DMS53 treated with DMSO at 0.1 percent for 48 hours (cell line): Measurements from ENCODE around the gene RALGPS1.

Experiments
- DNase-seq: peaks from one replicate; lab custom pipeline; 2025; ENCODE audit not compliant: unreplicated experiment; lab: John Stamatoyannopoulos, UW

Gene RALGPS1

DNA sequence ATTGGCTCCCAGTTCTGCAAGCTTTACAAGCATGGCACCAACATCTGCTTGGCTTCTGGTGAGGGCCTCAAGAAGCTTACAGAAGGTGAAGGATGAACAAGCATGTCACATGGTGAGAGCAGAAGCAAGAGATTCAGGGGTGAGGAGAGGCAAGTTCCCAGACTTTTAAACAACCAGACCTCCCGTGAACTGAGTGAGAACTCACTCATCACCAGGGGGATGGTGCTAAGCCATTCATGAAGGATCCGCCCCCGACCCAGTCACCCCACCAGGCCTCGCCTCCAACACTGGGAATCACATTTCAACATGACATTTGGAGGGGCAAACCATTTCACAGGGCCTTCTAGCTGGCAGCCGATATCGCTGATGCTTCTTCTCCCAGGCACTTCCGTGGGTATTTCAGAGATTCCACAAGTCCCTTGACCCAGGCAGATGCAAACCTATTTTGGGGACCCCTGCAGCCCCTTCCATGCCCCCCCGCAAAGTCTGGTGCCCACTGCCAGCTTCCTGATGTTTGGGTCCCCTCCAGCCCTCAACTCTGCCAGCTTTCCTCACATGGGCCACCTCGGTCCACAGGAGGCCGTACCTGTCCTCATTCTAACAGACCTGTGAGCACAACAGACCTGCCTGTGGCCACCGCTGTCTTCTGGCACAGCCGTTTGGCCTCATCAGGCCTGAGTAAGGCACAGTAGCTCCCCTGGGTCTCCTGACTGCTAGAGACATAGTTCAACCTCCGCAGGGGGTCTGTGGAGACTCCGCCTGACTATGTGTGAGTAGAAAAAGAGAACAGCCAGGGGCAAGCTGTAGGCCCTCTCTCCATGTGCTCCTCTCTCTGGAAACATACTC, 268.5 kb downstream of the RALGPS1 start:
- DNase-seq: no peak

DNA sequence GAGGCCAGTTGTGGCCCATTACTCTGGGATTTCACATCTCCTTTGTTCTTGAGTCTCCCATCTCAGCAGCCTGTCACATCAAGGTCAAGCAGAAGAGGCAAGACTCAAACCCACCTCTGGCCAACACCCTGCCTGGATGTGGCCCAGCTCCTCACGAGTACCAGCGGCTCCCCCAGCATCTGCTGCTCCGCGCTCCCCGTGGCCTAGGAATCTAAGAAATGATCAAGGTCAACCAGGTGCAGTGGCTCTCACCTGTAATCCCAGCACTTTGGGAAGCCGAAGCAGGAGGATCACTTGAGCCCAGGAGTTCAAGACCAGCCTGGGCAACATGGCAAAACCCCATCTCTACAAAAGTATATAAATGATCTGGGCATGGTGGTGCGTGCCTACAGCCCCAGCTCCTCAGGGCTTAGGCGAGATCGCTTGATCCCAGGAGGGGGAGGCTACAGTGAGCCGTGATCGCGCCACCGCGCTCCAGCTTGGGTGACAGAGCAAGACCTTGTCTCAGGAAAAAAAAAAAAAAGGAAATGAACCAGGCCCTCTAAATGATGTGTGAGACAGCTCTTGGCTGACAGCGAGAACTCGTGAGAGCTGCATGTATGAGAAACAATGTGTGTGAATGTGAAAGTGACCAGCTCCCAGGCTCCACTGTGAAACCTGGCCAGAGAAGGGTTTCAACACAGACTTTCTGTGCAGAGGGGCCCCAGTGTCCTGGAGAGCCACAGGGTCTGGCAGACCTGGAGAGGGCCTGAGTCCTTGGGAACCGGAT, 269.4 kb downstream of the RALGPS1 start:
- no peak for DNase-seq

DNA sequence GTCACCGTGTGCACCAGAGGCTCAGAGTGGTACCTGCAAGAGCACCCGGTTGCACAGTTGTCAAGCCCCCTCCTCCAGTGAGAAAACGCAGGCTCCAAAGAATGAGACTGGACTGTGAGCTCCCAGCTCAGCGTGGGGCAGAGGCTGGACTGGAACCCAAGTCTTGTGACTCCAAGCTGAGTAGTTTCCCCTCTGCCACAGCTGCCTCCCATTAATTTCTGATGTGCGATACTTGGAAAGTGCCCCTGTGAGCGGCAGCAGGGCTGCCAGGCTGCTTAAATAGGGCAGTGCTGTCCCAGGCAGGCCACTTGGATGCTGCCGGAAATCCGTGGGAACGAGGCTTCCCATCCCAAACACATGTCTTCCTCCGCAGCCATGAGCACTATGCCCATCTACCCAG, 270.1 kb downstream of the RALGPS1 start:
- DNase-seq: no peak

DNA sequence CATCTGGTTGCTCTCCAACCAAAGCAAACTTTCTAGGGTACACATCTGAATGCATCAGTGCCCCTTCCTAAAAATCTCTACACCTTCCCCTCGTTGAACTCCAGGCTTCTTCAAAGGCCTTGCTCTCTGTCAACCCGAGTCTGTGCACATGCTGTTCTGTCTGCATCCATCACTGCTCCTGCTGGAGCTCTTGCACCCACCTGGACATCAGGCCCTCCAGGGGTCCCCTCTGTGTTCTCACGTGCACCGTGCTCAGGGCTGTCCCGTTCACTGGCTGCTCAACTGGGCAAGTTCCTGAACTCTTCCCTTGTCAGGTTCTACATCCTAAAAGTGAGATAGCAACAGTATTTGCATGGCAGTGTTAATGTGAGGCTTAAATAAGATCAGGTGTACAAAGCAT, 270.6 kb downstream of the RALGPS1 start:
- no peak for DNase-seq

DNA sequence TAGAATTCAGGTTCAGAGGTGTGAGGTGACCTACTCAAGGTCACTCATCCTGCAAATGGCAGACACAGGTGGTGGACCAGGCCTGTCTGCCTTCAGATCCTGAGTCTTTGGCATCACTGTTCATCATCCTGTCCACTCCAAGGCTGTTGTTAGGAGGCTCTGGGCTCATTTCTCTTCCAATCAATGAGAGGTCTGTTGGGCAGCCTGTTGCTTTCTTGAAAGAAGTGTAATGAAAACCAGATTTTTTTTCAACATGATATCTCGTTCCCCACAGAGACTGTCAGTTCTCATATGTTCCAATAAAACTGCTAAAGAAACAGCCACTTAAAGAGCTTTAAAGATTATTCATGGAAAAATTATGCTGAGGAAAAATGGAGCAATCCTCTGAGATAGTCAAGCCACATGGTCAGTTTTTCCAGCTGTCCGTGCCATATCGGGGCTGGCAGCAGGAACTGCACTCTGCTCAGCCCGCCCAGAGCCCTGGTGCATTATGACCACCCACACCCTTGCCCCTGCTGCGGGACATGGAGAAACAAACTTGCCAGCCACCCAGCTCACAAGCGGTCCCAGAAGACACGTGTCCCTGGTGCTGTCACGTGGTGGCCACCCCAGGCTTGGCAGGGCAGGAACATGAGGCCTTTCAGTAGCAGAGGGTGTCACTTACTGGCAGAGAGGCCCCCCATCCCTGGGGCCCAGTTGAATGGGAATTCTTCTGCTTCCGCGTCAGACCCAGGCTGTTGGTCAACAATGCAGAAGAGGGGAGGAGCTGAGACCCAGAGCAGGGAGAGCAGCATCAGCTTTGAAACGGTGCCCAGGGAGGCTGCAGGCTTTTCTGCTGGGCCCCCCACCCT, 271.6 kb downstream of the RALGPS1 start:
- DNase-seq: no peak

DNA sequence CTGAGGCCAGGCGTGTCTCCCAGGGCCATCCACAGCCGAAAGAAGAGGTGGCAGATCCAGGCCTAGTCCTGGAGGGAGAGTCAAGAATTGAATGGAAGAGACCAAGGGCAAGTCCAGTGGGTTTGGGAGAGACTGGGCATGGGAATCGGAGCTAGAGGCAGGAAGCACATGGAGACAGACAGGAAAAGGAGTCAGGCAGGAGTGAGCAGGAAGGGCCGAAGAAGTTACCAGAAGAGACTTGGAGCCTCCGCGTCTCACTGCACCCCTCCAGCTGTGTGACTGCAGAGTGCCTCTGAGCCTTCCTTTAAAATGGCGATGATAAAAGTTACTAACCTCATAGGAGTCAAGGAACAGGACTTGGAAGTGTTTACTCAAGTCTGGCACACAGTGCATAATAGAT, 272.2 kb downstream of the RALGPS1 start:
- no peak for DNase-seq

DNA sequence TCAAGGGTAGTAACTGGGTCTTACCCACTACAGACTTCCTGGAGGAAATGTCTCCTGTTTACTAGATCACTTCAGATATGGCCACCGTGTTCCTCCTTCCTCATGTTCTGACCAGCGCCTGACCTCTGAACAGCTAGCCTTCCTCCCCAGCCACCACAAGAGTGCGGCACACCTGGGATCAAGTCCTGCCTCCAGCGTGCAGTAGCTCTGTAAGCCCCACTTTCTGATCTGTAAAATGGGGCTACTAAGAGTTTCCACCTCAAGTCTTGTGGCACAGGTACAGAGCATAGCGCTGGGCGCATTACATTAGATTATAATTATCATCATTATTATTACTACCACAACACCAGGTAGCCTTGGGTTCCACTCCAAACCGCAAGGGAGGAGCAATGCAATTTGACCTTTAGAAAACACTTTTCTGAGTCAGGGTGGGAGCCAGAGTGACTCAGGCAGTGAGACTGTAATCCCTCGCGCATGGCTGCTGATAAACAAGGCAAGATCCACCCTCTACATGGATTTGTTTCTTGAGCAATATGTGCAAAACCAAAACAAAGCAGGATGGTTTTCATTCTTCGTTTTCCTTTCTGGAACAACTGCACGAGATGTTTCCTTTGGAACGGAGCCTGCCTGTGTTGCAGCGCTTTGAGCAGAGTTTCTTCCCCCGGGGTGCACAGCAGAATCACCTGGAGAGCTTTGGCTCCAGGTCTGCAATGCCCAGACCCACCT, 272.8 kb downstream of the RALGPS1 start:
- DNase-seq: no peak

DNA sequence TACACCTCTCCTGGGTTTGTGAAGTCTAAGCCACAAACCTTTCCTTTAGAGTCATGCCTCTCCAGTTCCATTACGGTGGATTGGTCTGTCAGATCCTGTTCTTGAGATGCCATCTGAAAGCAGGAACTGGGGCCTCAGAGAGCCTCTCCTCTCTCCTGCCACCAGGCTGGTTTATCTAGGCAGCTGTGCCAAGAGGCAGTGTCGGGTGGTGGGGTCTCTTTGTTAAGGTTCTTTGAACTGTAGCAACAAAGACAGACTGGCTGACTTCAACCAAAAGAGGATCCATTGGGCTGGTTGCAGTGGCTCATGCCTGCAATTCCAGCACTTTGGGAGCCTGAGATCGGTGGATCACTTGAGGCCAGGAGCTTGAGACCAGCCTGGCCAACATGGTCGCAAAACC, 273.8 kb downstream of the RALGPS1 start:
- DNase-seq: no peak

DNA sequence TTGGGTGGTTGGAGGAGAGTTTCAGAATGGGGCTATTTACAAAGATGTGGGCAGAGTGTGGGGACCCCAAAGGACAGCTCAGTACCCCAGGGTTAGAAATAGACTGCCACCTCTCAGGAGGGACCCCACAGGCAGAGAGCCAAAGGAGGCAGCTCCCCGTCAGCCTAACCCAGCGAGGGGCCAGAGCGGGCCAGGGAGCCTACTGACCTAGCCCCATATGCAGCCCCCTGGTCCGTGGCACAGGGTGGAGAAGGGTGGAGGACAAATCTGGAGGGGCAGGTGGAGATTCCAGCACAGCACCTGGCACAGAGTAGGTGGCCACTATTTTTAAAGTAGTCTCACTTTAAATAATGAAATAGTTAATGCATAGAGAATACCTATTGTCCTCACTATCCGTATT, 275.0 kb downstream of the RALGPS1 start:
- no peak for DNase-seq

DNA sequence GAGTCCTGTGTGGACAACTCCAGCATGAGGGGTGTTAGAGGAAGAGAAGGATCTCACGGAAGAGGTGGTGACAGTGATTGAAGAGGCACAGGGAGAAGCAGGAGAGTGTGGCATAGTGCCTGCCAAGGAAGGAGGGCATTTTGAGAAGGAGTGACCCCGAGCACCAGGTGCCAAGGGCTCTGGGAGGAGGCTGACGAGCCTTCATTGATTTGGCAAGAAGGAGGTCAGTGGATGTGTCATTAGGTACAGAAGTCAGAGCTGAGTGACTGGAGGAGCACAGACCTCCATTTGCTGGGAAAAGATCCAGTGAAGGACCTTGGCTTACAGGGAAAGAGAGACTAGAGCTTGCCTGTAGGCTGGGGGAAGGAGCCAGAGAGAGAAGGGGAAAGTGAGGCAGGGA, 278.2 kb downstream of the RALGPS1 start:
- no peak for DNase-seq

DNA sequence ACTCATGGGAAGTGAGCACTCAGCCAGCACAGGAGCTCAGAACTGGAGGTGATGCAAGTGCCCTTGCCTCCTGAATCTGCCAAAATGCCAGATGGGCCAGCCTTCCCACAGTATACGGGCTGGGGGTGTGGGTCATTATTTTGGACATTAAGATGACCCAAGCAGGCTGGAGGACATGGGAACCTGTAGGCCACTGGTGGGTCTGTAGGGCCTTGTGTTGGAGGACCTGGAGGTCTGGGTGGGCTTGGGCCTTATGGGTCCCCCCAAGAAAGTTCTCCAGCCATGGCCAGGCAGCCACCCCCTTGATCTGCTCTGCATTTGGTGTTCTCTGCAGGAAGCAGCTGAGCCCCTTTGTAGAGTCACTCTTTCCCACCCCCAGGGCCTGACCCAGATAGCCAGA, 278.9 kb downstream of the RALGPS1 start:
- DNase-seq: no peak

DNA sequence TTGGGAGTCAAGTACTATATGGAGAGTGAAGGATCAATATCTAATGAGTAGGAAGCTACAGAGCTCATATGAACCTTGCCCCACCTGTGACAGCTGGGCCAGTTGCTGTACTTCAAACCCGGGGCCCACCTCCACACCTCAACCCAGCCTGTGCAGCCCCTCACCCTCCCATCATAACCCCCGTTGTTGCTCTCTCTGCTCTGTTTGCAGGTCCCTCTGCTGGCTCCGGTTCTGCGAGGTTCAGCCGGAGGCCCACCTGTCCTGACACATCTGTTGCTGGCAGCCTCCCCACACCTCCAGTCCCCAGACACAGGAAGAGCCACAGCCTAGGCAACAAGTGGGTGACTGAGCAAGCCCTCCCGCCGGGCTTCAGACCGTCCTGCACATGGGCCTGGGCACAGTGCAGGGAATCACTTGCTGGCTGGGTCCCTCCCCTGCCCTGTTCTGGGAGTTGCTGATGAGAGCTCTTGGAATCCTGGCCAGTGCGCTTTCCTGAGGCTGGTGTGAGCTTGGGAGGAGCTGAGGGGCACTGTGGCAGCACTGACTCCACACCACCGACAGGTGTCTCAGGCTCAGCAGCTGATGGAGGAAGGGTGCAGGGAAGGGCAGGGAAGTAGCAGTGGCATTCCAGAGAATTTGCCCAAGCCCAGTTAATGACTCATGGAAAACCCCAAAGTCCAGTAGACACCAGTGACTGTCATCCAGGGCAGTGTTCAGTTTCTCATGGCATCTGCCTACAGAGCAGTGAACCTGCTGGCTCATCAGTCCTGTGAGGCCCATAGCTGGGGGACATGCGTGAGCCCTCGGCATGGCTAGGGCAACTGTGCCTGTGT, 280.5 kb downstream of the RALGPS1 start:
- DNase-seq: no peak

DNA sequence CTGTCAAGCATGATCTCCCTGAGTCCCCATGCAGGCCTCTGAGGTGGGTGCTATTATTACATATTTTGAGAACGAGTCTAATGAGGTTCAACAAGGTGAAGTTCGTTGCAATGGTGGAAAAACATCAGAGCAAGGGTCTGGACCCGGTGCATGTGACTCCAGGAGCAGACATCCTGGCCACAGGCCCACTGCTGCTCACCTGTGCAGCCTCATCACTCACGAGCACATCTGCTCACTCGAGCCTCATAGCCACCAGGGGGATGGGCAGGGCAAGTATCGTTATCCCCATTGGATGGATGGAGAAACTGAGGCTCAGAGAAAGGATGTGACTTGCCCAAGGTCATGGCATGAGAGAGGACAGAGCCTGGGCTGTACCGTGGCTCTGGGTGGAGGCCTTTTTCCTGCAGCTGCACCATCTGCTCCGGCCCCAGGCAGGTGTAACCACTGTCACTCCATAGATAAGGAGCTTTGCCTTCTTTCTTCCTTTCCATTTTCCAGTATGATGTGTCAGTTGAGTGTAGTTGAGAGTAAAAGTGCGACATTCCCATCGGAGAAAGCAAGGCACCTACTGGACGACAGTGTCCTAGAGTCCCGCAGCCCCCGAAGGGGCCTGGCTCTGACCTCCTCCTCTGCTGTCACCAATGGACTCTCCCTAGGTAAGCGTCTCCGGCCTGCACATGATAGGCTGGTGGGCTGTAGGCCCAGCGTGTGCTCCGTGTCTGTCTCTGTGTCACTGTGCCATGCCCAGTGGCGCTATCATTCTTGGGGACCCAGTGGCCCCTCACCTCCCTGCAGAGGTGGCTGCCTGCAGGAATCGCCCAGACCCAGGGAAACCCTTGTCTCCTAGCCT, 281.6 kb downstream of the RALGPS1 start:
- DNase-seq: no peak

DNA sequence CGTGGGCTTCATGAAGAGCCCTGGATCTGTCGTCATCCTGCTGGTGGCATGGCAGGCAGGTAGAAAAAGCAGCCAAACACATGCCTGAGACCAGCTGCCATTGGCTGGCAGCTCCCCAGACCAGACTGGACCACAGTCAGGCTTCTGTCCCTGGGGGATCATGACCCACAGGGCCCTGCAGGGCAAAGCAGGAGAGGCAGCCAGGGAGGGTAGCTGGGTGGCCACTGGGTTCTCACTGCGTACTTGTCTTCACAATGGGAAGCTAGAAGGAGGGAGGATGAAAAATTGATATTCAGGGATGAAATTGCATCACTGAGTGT, 282.2 kb downstream of the RALGPS1 start:
- DNase-seq: no peak

DNA sequence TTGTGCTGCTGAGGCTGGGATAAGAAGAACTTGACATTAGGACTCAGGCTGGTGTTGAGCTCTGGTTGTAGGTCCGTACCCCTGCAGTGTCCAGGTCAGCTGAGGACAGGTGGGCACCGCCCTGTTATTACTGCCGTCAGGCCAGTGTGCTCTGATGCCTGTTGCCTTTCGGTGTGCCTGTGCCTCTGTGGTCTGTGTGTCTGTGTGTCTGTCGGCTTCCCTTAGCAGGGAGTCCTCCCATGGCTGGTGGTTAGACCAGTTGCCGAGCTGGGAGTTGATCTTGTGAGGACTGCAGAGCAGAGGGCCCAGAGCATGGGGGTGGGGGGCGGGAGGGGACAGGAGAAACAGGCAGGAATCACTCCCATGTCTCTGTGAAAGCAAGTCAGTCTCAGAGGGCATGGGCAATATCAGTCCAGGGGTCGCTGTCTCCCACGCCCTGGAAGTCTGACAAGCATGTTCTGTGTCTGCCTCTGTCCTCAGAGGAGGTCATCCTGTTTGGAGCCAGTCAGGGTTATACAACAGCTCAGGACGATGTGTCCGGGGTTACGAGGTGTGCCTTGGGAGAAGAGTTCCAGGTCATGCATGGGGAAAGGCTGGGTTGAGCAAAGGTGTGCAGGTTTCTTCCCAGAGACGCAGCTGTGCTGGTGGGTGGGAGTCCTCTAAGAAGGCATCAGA, 282.7 kb downstream of the RALGPS1 start:
- DNase-seq: no peak

DNA sequence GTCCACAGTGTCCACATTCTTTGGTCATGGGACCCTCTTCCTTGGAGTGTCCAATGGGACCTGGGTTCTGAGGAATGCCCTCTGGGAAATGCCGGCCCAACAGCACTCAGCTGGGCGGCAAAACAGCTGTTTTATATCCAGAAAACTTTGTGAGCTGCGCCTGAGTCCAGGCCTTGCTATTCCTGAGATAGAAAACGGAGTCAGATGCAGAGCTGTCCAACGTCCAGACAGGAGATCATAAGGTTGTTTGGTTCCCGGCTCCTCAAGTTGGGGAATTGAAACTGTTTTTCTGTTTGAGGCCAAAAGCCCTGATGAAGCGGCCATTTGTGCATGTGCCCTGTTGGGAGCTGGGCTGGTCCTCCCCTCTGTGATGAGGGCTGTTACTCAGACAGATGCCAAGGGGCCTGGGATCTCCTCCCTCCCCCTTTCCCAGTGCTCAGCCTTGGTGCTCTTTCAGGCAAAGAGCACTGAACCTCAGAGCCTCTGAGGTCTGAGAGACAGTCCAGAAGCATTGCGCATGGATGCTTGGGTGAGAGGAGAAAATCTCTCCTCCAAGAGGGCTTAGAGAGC, 283.4 kb downstream of the RALGPS1 start:
- DNase-seq: no peak

DNA sequence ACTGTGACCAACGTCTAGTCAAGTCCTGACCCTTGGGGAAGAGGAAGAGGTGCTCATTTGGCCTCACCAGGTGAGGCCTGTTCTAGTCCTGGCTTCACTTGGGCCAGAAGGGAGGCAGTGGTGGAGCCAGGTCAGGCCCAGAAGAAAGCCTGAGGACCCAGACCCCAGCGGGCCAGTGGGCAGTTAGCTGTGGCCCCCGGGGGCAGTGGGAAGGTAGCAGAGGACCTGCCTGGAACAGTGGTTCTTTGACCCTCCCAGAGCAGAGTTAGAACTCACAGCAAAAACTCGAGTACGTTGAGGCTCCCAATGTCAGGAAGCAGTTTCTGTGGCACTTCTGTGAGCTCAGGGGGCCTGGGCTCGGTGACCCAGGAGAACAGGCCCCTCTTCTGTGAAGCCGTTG, 284.0 kb downstream of the RALGPS1 start:
- DNase-seq: no peak

DNA sequence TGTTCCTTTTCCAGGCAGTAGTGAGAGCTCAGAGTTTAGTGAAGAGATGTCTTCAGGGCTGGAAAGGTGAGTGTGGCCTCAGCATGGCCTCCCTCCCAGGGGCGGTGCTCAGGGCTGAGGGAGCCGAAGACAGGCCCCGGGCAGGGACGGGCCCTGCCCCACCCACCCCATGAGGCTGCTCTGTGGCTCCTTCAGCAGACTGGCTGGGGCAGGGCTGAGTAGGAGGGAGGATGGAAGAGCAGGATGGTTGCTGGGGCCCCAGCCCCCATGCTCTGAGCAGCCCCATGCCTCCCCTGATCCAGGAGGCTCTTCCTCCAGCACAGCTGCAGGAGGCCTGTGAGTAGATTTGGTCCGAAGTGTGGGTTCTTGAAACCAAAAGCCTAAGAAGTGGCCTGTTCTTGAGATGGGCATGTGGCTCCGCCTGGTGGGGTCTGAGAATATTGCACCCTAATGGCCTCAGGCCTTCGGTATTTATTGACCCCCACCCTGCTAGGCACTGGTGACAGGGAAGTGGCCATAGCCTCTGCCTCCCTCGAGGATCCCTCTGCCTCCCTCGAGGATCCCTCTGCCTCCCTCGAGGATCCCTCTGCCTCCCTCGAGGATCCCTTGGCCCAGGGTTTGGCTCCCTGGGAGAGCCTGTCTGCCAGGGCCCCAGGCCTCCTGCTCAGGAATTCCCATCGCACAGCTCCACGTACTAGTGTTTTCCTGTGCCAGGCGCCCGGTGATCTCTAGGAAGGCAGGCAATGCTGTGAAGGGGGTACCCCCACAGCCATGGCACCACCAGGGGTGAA, 284.6 kb downstream of the RALGPS1 start:
- peak; percentile 43 for DNase-seq
